Peyer's patch (tissue), 4 donors: ENCODE results near the gene MOB1B.

Experiments
- POLR2A ChIP-seq, 2 donors: fragments of 450-650 bp; IDR thresholded peaks; one replicate each; pipeline ENCODE4 v1.5.1; 2017; ENCODE audit warnings: antibody characterized with exemption in 2 of 2, mild to moderate bottlenecking in 2 of 2, moderate library complexity in 2 of 2
- TF ChIP-seq, protein P1 (sequence below), 6 experiments: fragments of 450-650 bp in 4 of 6; fragments of 200-600 bp in 2 of 6; sonication (generic) in 1 of 6; IDR thresholded peaks; one replicate each; pipeline ENCODE4 v1.5.1; 2017 to 2019; ENCODE audit warnings: antibody characterized with exemption in 6 of 6, mild to moderate bottlenecking in 3 of 6, moderate library complexity in 1 of 6

DNA sequence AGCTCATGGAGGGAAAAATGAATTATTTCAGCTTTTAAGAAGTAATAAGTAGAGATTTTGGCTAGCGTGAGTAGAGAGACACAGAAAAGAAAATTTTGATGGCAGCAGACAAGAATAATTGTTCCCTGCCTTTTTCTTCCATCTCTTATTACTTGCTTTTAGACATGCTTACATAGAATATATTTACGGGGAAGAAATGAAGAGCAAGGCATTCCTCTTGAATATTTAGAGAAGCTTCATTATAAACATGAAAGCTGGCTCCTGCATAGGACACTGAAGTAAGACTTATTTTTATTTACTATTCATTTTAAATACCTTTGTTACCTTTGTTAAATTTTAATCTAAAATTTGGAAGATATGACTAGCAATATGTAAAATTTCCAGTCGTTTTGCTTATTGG, 123.5 kb downstream of the MOB1B start:
- TF ChIP-seq, protein P1, sequence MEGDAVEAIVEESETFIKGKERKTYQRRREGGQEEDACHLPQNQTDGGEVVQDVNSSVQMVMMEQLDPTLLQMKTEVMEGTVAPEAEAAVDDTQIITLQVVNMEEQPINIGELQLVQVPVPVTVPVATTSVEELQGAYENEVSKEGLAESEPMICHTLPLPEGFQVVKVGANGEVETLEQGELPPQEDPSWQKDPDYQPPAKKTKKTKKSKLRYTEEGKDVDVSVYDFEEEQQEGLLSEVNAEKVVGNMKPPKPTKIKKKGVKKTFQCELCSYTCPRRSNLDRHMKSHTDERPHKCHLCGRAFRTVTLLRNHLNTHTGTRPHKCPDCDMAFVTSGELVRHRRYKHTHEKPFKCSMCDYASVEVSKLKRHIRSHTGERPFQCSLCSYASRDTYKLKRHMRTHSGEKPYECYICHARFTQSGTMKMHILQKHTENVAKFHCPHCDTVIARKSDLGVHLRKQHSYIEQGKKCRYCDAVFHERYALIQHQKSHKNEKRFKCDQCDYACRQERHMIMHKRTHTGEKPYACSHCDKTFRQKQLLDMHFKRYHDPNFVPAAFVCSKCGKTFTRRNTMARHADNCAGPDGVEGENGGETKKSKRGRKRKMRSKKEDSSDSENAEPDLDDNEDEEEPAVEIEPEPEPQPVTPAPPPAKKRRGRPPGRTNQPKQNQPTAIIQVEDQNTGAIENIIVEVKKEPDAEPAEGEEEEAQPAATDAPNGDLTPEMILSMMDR (IDR thresholded peaks at IDR 0.05): no peak
- no peak for TF ChIP-seq POLR2A (IDR thresholded peaks at IDR 0.05)
